Measurements from ENCODE around the gene DPEP1. TPM values are rescaled to one million over a fixed set of nuclear protein-coding genes. Genes with fewer than 3 reads are reported as not detected.
"Not testable (repeated sequence)": the region's sequence is repeated elsewhere in the genome, so short reads cannot be mapped to it uniquely, and the experiment has no call there.

Gene DPEP1
- total RNA-seq, 2 donors from 2014 or later: 0.16 TPM; not detected in 1

DNA sequence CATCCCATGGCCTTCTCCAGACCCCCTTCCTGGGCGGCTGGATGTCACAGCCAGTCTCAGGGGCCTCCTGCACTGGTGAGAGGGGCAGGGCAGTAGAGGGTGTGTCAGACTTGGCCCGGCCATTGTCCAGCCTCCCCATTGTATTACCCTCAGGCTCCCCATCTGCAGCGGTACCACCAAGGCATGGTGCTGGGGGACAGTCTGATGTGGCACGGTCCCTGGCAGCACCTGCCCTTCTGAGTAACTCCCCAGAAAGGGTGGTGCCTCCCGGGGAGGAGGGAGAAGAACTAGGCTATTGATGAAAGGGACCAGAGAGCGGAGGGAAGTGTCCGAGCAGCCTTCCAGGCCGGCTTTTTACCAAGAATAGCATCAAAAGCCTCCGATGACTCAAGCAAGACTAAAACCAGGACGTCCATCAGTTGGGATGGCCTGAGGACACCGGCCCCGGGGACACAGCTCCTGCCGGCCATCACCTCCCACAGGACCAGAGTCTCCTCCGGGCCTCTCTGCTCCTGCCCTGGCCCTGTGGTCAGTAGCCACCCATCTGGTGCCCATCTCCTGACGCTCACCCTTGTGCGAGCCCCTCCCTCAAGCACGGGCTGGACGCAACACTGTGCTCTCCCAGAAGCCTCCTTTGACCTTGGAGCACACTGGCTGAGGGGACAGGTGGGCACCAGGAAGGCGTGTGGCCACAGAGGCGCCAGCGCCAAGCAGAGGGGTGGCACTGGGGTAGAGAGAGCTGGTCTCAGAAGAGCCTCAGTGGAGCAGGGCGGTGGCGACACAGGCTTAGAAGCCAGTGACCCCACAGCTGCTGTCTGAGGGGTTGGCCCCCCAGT lies 43.7 kb upstream of the DPEP1 start:
- peaks cover 2% of the 10 kb centered on the region for H3K36me3 ChIP-seq
- H3K9me3 ChIP-seq: no peaks in the 10 kb centered on the region
- H3K27ac ChIP-seq: no peak overlapping the region
- DNase-seq (ENCODE audit: low spot score): no peak
- H3K4me3 ChIP-seq: no peak overlapping the region
- TF ChIP-seq, protein P1, sequence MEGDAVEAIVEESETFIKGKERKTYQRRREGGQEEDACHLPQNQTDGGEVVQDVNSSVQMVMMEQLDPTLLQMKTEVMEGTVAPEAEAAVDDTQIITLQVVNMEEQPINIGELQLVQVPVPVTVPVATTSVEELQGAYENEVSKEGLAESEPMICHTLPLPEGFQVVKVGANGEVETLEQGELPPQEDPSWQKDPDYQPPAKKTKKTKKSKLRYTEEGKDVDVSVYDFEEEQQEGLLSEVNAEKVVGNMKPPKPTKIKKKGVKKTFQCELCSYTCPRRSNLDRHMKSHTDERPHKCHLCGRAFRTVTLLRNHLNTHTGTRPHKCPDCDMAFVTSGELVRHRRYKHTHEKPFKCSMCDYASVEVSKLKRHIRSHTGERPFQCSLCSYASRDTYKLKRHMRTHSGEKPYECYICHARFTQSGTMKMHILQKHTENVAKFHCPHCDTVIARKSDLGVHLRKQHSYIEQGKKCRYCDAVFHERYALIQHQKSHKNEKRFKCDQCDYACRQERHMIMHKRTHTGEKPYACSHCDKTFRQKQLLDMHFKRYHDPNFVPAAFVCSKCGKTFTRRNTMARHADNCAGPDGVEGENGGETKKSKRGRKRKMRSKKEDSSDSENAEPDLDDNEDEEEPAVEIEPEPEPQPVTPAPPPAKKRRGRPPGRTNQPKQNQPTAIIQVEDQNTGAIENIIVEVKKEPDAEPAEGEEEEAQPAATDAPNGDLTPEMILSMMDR (IDR thresholded peaks at IDR 0.05): no peak
- H3K4me1 ChIP-seq: peaks cover 0 to 24% of the 10 kb centered on the region in 2 donors
- peaks cover under 1 to 4% of the 10 kb centered on the region in 2 donors for H3K27me3 ChIP-seq

DNA sequence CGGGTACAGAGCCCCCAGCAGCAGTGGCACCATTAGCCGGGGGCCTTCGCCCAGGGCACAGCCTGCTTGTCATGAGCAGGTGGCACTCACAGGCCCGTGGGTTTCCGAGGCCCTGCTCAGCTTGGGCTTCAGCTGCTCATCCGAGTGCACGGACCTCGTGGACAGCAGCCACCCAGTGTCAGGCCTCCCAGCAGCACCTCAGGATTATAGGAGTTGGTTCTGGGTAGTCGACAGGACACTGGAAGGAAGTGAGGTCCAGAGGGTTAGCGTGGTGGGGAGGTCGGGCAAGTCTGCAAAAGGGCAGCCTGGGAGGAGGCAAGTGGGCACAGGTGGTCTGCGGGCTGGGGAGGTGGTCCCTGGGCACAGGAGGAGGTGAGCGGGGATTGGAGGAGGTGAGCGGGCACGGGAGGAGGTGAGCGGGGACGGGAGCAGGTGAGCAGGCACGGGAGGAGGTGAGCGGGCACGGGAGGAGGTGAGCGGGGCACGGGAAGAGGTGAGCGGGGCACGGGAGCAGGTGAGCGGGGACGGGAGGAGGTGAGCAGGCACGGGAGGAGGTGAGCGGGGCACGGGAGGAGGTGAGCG lies 43.0 kb upstream of the DPEP1 start:
- Histone ChIP-seq H3K27ac (no peak overlapping the region), H3K27me3 (peaks cover 7 to 11% of the 10 kb centered on the region in 2 donors), H3K4me3 (no peak overlapping the region), H3K4me1 (peaks cover 0 to 24% of the 10 kb centered on the region in 2 donors), H3K9me3 (no peaks in the 10 kb centered on the region), H3K36me3 (no peaks in the 10 kb centered on the region)
- TF ChIP-seq, protein P1 (IDR thresholded peaks at IDR 0.05): no peak
- DNase-seq (ENCODE audit: low spot score): no peak

DNA sequence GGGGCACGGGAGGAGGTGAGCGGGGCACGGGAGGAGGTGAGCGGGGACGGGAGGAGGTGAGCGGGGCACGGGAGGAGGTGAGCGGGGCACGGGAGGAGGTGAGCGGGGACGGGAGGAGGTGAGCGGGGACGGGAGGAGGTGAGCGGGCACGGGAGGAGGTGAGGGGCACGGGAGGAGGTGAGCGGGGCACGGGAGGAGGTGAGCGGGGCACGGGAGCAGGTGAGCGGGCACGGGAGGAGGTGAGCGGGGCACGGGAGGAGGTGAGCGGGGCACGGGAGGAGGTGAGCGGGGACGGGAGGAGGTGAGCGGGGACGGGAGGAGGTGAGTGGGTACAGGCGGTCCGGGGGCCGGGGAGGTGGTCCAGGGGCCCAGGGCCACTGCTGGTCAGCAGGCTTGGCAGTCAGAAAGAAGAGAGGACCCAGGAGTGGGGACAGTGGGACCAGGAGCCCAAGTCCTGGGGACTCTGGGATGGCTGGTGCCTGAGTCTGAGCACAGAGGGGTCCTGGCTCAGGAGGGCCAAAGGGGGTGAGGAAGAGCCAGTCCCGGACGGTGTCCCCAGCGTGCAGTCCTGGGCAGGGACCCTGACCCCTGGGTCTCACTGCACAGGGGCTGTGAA lies 42.4 kb upstream of the DPEP1 start:
- peaks cover 7 to 11% of the 10 kb centered on the region in 2 donors for H3K27me3 ChIP-seq
- not testable (repeated sequence) for DNase-seq (ENCODE audit: low spot score); H3K9me3 ChIP-seq; H3K36me3 ChIP-seq; H3K27ac ChIP-seq; H3K4me3 ChIP-seq
- peaks cover 0 to 22% of the 10 kb centered on the region in 2 donors for H3K4me1 ChIP-seq

DNA sequence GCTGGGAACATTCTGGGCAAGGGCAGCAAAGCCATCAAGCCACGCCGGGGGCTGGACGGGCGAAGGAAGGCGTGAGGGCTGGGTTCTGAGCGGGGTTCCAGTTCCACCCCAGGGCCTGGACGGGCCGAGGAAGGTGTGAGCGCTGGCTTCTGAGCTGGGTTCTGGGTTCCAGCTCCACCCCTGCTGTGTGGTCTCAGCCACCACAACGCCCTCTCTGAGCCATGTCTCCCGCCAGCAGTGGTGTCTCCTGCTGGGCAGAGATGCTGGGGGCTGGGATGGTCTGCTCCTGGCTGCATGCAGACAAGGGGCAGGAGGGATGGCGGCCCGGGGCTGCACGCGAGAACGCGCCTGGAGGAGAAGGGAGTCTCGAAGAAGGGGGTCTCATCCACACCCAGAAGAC lies 41.8 kb upstream of the DPEP1 start:
- TF ChIP-seq, protein P1 (IDR thresholded peaks at IDR 0.05): no peak
- DNase-seq (ENCODE audit: low spot score): no peak
- Histone ChIP-seq H3K27me3 (peaks cover 7 to 11% of the 10 kb centered on the region in 2 donors), H3K9me3 (no peaks in the 10 kb centered on the region), H3K4me3 (no peak overlapping the region), H3K4me1 (peaks cover 0 to 25% of the 10 kb centered on the region in 2 donors), H3K36me3 (no peaks in the 10 kb centered on the region), H3K27ac (no peak overlapping the region)

DNA sequence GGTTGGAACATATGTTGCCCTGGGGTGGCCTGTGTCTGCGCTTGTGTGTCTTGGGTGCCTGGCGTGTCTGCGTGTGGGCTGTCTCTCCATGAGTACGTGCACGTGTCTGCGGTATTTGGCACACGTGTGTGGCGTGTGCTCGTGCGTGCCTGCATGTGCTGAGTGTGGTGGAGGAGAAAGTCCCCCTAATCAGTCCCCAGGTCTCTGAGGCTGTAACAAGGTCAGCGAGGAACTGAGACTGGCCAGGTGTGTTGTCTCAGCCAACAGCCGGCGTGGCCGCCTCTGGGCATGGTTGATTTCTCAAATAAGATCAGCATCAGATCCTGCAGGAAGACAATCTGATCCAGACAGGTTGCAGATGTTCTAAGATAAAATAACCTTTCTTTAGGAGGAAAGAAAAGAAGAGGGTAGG lies 41.4 kb upstream of the DPEP1 start:
- H3K4me1 ChIP-seq: peaks cover 0 to 25% of the 10 kb centered on the region in 2 donors
- no peak overlapping the region for H3K4me3 ChIP-seq
- H3K27me3 ChIP-seq: peaks cover 7 to 11% of the 10 kb centered on the region in 2 donors
- H3K36me3 ChIP-seq: no peaks in the 10 kb centered on the region
- TF ChIP-seq, protein P1 (IDR thresholded peaks at IDR 0.05): no peak
- DNase-seq (ENCODE audit: low spot score): no peak
- no peaks in the 10 kb centered on the region for H3K9me3 ChIP-seq
- no peak overlapping the region for H3K27ac ChIP-seq
